Adrenal gland (tissue), 12 donors: ENCODE results near the gene RAPH1. TPM values are rescaled to one million over a fixed set of nuclear protein-coding genes. Genes with fewer than 3 reads are reported as not detected.
A peak's percentile ranks its signal among the peaks of the same experiment; 100 is the strongest.

Experiments used
- DNase-seq, 7 donors: peaks; one replicate each; pipeline ENCODE4 v3.0.0-alpha.2; 2019 to 2020
- H3K27ac ChIP-seq, 5 donors: fragments of 200-600 bp; sonication (generic) in 4 of 5; 1 replicate in 3 of 5; 2 replicates in 2 of 5; pipeline versions ENCODE4 v1.5.1 to v1.8.0; 2016 to 2020; ENCODE audit warnings: mild to moderate bottlenecking in 1 of 5
- H3K27me3 ChIP-seq: fragments of 200-600 bp; 2 replicates; pipeline ENCODE4 v1.8.0; 2021
- H3K36me3 ChIP-seq, 2 donors: fragments of 200-600 bp; replicated peaks in 1 of 2; 1 replicate in 1 of 2; 2 replicates in 1 of 2; pipeline versions ENCODE4 v1.5.1 to v1.8.0; 2018 to 2022
- H3K4me1 ChIP-seq, 2 donors: fragments of 200-600 bp; replicated peaks in 1 of 2; 1 replicate in 1 of 2; 2 replicates in 1 of 2; pipeline versions ENCODE4 v1.5.1 to v1.8.0; 2018 to 2021
- H3K4me3 ChIP-seq, 4 donors: fragments of 200-600 bp; sonication (generic) in 3 of 4; one replicate each; pipeline ENCODE4 v1.5.1; 2016 to 2018
- H3K9me3 ChIP-seq, 3 donors: fragments of 200-600 bp; sonication (generic) in 1 of 3; replicated peaks in 1 of 3; 1 replicate in 2 of 3; 2 replicates in 1 of 3; pipeline versions ENCODE4 v1.5.1 to v1.8.0; 2016 to 2021
- CTCF ChIP-seq, 6 experiments: fragments of 450-650 bp in 4 of 6; fragments of 200-600 bp in 2 of 6; sonication (generic) in 1 of 6; IDR thresholded peaks; 1 replicate in 5 of 6; 2 replicates in 1 of 6; pipeline versions ENCODE4 v1.5.1 to v1.8.0; 2016 to 2021; ENCODE audit warnings: antibody characterized with exemption in 6 of 6, mild to moderate bottlenecking in 2 of 6, moderate library complexity in 1 of 6
- POLR2A ChIP-seq, 2 donors: fragments of 450-650 bp; IDR thresholded peaks; one replicate each; pipeline ENCODE4 v1.6.1; 2017; ENCODE audit warnings: antibody characterized with exemption in 2 of 2, mild to moderate bottlenecking in 2 of 2, moderate library complexity in 1 of 2
- WGBS, 4 donors: extraction: QIAGEN DNeasy Blood & Tissue Kit in 2 of 4; methylation state at CpG; one replicate each; pipeline versions ENCODE4 v1.1.5 to v1.1.7; 2013 to 2017; 5-methylcytosine and 5-hydroxymethylcytosine counted together
- intact Hi-C, 2 donors: fragments of 100-400 bp; cut with DNase I; formaldehyde crosslinking; loops; one replicate each; pipeline versions ENCODE4 v1.14.1 to v1.15.0; 2022 to 2023
- polyA plus RNA-seq, 3 donors: library from polyadenylated mRNA; stranded (reverse); fragments of 200-250 nt in 2 of 3; fragments of 350-450 nt in 1 of 3; fragmentation: Illumina TruSeq in 1 of 3; extraction: RNeasy Lipid Tissue Mini Kit (QIAGEN cat#74804) in 1 of 3; gene quantifications; one replicate each; pipeline ENCODE4 v1.2.3, GENCODE V29; 2013 to 2014
- total RNA-seq, 9 donors: library from RNA; depleted of rRNA in 4 of 9; stranded (reverse); fragments of >200 nt in 4 of 9; fragments of 120-200 nt in 1 of 9; fragmentation: NEBNext Ultra II Directional in 1 of 9; extraction: Animal tissue kit (Norgen Biotek cat#: 25700) in 1 of 9; gene quantifications; one replicate each; pipeline versions ENCODE4 v1.1.0 to v1.2.4, GENCODE V29; 2013 to 2023
- donor health status: healthy with polysubstance abuse.
- donor health status: Bipolar disorder and iron deficiency.
- donor health status: DM: yes; HTN: yes; CAD: no.
- donor health status: DM: no; HTN: no; CAD: no.
- donor health status: DM: no; HTN: no; CAD: no.
- donor health status: DM: yes; HTN: yes; CAD: no.

Gene RAPH1
- total and polyA plus RNA-seq, 12 donors = 4.2 to 72.5 (median 27.3) TPM

- H3K27ac ChIP-seq = no peak overlapping the region
- 43 to 54% (median 49%) methylated on average over 7 of the region's 7 CpGs for WGBS, 4 donors
- H3K4me1 ChIP-seq = peaks cover 0 to 15% of the 10 kb centered on the region in 2 donors
- peaks cover 0 to 18% of the 10 kb centered on the region in 2 donors for H3K36me3 ChIP-seq
- intact Hi-C loops = no loop called here
- peak in 4 of 7 donors; percentile 20 to 37 (median 28) for DNase-seq
- no peaks in the 10 kb centered on the region for H3K27me3 ChIP-seq
- H3K9me3 ChIP-seq = no peaks in the 10 kb centered on the region
- H3K4me3 ChIP-seq = no peak overlapping the region
- TF ChIP-seq CTCF (IDR thresholded peaks at IDR 0.05) (no peak), POLR2A (IDR thresholded peaks at IDR 0.05) (no peak)
These were observed 122.4 kb downstream of the RAPH1 start for GRCh38 chr2:203412546-203413331.

- H3K36me3 ChIP-seq = peaks cover 0 to 21% of the 10 kb centered on the region in 2 donors
- intact Hi-C loops = no loop called here
- TF ChIP-seq CTCF (IDR thresholded peaks at IDR 0.05) (no peak), POLR2A (IDR thresholded peaks at IDR 0.05) (no peak)
- no peaks in the 10 kb centered on the region for H3K27me3 ChIP-seq
- no peak overlapping the region for H3K4me3 ChIP-seq
- H3K27ac ChIP-seq = no peak overlapping the region
- DNase-seq = no peak
- no peaks in the 10 kb centered on the region for H3K9me3 ChIP-seq
- peaks cover 0 to 5% of the 10 kb centered on the region in 2 donors for H3K4me1 ChIP-seq
These were observed 127.6 kb downstream of the RAPH1 start for GRCh38 chr2:203407496-203407895.

GRCh38 chr2:203404996-203405395, 130.1 kb downstream of the RAPH1 start:
- Histone ChIP-seq H3K36me3 (peaks cover 0 to 18% of the 10 kb centered on the region in 2 donors), H3K27ac (no peak overlapping the region), H3K27me3 (no peaks in the 10 kb centered on the region), H3K4me1 (peaks cover 0 to 8% of the 10 kb centered on the region in 2 donors), H3K9me3 (no peaks in the 10 kb centered on the region), H3K4me3 (no peak overlapping the region)
- TF ChIP-seq POLR2A (IDR thresholded peaks at IDR 0.05) (no peak), CTCF (IDR thresholded peaks at IDR 0.05) (no peak)
- DNase-seq = no peak
- intact Hi-C loops = no loop called here

- H3K9me3 ChIP-seq = no peaks in the 10 kb centered on the region
- no peak overlapping the region for H3K4me3 ChIP-seq
- WGBS, 4 donors = 97 to 99% (median 98%) methylated on average over 2 of the region's 2 CpGs
- H3K27ac ChIP-seq = no peak overlapping the region
- intact Hi-C loops = no loop called here
- peaks cover 0 to 8% of the 10 kb centered on the region in 2 donors for H3K4me1 ChIP-seq
- peaks cover 0 to 13% of the 10 kb centered on the region in 2 donors for H3K36me3 ChIP-seq
- H3K27me3 ChIP-seq = no peaks in the 10 kb centered on the region
- no peak for TF ChIP-seq CTCF (IDR thresholded peaks at IDR 0.05)
- TF ChIP-seq POLR2A (IDR thresholded peaks at IDR 0.05) = no peak
- DNase-seq = no peak
These were observed 134.1 kb downstream of the RAPH1 start for GRCh38 chr2:203400805-203401585.
